AG04449 (cell line): ENCODE results near the gene SLC24A3.

ENCODE experiments used
- CTCF ChIA-PET: fragments of 350-600 bp; formaldehyde crosslinking; extraction: SDS; loops from one replicate; lab custom pipeline; 2021; ENCODE audit warnings: antibody characterized with exemption; lab: Yijun Ruan, JAX
- POLR2A ChIA-PET: fragments of 400-600, 350-600 bp; formaldehyde crosslinking; extraction: SDS; loops from one replicate; lab custom pipeline; 2020; ENCODE audit warnings: antibody characterized with exemption, inconsistent platforms; lab: Yijun Ruan, JAX
- DNase-seq: peaks from one replicate; pipeline ENCODE4 v3.0.0-alpha.2; 2010; ENCODE audit warnings: low read depth, low spot score
- H3K4me3 ChIP-seq: 2 replicates; pipeline ENCODE4 v1.5.1; 2011; ENCODE audit warnings: low read depth, mild to moderate bottlenecking, control low read depth, low read length
- TF ChIP-seq, protein P1 (sequence below): IDR thresholded peaks from one replicate; pipeline ENCODE4 v1.5.1; 2011; ENCODE audit warnings: mild to moderate bottlenecking, moderate library complexity, low read length, control low read depth, inconsistent platforms; ENCODE audit not compliant: insufficient read depth; ENCODE audit errors: missing control alignments

Gene SLC24A3

DNA sequence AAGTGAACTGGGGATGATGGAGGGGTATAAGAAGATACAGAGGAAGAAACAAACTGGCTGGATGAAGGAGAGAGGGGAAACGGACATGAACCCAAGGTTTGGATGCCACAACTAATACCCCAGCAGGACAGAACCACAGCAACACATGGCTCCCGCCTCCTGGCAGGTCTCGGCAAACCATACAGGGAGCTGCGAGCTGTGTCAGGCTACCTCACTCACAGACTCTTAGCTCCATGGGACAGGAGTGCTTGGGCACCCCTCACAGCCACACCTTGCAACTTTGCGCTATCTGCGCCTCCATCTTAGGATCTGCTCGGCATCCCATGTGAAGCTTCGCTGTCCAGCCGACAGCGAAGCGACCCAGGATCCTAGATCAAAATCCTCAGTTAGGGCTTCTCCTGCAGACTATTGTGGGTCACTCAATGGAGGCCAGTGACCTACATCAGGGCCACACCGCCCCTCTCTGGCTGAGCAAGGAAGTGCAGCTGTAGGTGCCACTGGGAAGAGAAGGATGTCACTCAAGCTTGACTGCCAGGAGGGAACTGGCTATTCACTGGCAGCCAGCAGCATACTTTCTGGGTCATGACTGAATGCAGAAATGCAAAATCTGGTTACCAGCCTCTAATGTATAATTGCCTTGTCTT, 371.2 kb downstream of the SLC24A3 start:
- ChIA-PET CTCF (interaction anchor here (0.6 to 10.6 kb wide), 26 partner anchors 10 to 954 kb away, joined by 3 to 114 read pairs (median 4); partner anchors contain the start of gene SLC24A3), POLR2A (no interaction called here)
- TF ChIP-seq, protein P1, sequence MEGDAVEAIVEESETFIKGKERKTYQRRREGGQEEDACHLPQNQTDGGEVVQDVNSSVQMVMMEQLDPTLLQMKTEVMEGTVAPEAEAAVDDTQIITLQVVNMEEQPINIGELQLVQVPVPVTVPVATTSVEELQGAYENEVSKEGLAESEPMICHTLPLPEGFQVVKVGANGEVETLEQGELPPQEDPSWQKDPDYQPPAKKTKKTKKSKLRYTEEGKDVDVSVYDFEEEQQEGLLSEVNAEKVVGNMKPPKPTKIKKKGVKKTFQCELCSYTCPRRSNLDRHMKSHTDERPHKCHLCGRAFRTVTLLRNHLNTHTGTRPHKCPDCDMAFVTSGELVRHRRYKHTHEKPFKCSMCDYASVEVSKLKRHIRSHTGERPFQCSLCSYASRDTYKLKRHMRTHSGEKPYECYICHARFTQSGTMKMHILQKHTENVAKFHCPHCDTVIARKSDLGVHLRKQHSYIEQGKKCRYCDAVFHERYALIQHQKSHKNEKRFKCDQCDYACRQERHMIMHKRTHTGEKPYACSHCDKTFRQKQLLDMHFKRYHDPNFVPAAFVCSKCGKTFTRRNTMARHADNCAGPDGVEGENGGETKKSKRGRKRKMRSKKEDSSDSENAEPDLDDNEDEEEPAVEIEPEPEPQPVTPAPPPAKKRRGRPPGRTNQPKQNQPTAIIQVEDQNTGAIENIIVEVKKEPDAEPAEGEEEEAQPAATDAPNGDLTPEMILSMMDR, result peak; percentile 81
- no peak for DNase-seq
- H3K4me3 ChIP-seq, result no peak overlapping the region

DNA sequence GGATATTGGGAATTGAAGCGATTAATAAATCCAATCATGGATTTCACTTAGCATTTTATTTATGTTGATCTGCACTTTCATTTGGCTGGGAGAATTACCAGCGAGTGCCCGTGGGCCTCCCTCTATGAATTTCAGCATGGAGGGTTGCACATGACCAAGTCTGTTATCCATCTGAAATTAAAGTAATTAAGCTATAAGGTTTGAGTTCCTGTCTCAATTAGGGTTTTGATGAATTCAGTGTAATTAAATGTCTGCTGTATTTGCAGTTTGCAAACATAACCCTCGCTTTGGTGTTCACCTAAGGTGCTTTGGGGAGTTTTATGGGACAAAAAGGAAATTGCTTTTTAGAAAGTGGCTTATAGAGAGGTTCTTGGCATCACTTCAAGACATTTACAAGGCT, 375.8 kb downstream of the SLC24A3 start:
- TF ChIP-seq, protein P1, result no peak
- ChIA-PET CTCF (interaction anchor here (1.2 to 10.6 kb wide), 5 partner anchors 8 to 382 kb away, joined by 3 to 114 read pairs (median 4); no protein-coding TSS in a partner anchor), POLR2A (no interaction called here)
- no peak overlapping the region for H3K4me3 ChIP-seq
- no peak for DNase-seq

DNA sequence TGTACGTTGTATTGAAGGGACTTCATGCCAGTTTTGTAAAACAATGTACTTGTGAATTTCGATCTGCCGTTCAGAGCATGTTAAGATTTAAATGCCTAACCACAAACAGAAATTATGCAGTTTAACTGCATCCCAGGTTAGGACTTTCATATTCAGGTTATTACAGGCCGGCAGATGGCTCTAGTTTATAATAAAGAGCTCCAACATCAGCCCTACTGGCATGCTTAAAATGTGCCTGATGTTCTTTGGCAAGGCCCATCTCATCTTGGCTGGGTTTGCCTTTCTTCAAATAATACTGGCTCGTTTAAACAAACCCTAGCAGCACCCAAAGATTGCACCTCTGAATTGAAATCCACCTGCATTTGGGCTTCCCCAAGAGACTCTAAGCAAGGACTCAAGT, 376.3 kb downstream of the SLC24A3 start:
- DNase-seq, result no peak
- TF ChIP-seq, protein P1, result no peak
- H3K4me3 ChIP-seq, result no peak overlapping the region
- ChIA-PET POLR2A (no interaction called here), CTCF (interaction anchor here (1.1 to 10.6 kb wide), 6 partner anchors 8 to 383 kb away, joined by 3 to 114 read pairs (median 4); no protein-coding TSS in a partner anchor)

DNA sequence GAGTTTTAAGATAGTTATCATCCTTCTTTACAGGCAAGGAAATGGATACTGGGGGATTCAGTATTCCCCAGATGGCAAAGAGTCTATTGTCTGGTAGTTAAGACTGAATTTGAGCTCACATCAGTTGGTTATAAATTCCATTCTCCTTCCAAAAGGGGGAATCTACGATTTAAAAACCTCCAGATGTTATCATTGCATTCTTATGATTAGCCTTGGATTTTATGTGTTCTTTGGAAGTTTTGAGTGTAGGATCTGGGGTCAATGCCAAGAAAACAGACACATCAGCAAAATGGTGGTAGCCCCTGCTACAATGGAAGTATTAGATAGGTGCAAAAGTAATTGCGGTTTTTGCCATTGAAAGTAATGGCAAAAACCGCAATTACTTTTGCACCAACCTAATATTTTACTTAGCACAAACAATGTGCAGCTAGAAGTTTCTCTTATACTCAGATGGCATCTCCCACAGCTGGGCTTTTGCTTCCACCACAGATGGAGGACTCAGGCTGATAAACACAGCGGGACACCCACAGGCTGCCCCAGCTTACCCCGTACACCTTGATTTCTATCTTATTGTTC, 377.4 kb downstream of the SLC24A3 start:
- POLR2A ChIA-PET, result no interaction called here
- no peak overlapping the region for H3K4me3 ChIP-seq
- TF ChIP-seq, protein P1, result no peak
- no peak for DNase-seq
- CTCF ChIA-PET, result interaction anchor here (1.1 to 10.6 kb wide), 3 partner anchors 72 to 384 kb away, joined by 3 to 114 read pairs (median 40); no protein-coding TSS in a partner anchor

DNA sequence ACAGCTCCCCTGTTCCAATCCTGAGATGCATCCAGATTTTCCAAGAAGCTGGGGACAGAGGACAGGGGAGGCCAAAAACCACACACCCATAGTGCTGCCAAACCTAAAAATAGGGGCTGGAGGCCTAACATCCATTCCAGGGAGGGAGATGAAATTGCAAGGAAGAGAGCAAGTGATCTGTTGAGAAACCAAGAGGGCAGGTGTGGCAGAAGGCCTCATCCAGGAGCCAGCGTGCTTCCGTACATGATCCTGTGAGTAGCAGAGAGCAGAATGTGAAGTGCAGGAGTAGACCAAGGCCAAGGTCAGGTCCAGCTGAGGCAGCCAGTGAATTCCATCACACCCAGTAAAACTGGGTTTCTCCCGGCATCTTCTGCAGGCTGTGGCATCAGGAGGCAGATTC, 377.9 kb downstream of the SLC24A3 start:
- TF ChIP-seq, protein P1, result no peak
- H3K4me3 ChIP-seq, result no peak overlapping the region
- POLR2A ChIA-PET, result no interaction called here
- CTCF ChIA-PET, result interaction anchor here (10.6 kb wide), 1 partner anchor 384 kb away, joined by 114 read pairs; no protein-coding TSS in a partner anchor
- no peak for DNase-seq

DNA sequence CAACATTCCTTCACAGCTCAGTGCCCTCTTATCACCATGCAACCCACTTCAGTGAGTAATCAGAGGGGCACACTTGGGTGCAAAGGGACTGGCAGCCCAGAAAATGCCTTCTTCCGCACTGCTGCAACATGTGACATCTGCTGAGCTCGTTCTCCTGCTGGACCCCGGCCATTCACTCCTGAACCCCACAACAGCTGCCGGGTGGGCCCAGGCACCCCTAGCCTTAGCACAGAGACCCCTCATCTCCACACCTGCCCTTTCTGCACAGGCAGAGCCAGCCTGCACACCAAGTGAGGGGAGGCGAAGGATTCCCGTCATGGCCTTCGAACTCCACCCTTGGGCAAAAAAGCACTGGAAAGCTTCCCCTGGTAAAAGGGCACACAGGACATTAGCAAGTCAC, 381.3 kb downstream of the SLC24A3 start:
- TF ChIP-seq, protein P1, result no peak
- CTCF ChIA-PET, result interaction anchor here (1.0 kb wide), 1 partner anchor 10 kb away, joined by 3 read pairs; no protein-coding TSS in a partner anchor
- no peak for DNase-seq

More for the DNA sequence above, 381.3 kb downstream of the SLC24A3 start:
- POLR2A ChIA-PET, result no interaction called here
- H3K4me3 ChIP-seq, result no peak overlapping the region
